Activated naive CD4-positive, alpha-beta T cell treated with anti-CD3 and anti-CD28 coated beads, Interleukin-2, amount 50 U/mL, for 72 hours (primary cell): ENCODE data around the gene ZNF438. TPM values are rescaled to one million over a fixed set of nuclear protein-coding genes. Genes with fewer than 3 reads are reported as not detected.
"Not testable (repeated sequence)": the region's sequence is repeated elsewhere in the genome, so short reads cannot be mapped to it uniquely, and the experiment has no call there.

Source experiments
- ATAC-seq, 2 donors: fragments of 150-1000 bp; cut with Tn5 transposase; 2 replicates each; pipeline ENCODE4 v1.10.0; 2021; ENCODE audit warnings: mild to moderate bottlenecking in 2 of 2, moderate library complexity in 2 of 2
- DNase-seq, 2 donors: peaks; one replicate each; pipeline ENCODE4 v3.0.0; 2021 to 2022; ENCODE audit warnings: low spot score in 2 of 2
- H3K27ac Mint-ChIP-seq, 2 donors: one replicate each; pipeline ENCODE4 v1.8.0; 2022; ENCODE audit warnings: mild to moderate bottlenecking in 2 of 2, mixed read lengths in 2 of 2
- H3K36me3 Mint-ChIP-seq, 2 donors: one replicate each; pipeline ENCODE4 v1.8.0; 2022; ENCODE audit warnings: mixed read lengths in 2 of 2
- H3K9me3 Mint-ChIP-seq, 2 donors: one replicate each; pipeline ENCODE4 v1.8.0; 2022; ENCODE audit warnings: mixed read lengths in 2 of 2
- total RNA-seq, 2 donors: library from RNA; stranded (reverse); gene quantifications; one replicate each; pipeline ENCODE4 v1.2.3, GENCODE V29; 2022

ZNF438 gene
- total RNA-seq, 2 donors from 2014 or later: 3.7 to 4.2 TPM

DNA sequence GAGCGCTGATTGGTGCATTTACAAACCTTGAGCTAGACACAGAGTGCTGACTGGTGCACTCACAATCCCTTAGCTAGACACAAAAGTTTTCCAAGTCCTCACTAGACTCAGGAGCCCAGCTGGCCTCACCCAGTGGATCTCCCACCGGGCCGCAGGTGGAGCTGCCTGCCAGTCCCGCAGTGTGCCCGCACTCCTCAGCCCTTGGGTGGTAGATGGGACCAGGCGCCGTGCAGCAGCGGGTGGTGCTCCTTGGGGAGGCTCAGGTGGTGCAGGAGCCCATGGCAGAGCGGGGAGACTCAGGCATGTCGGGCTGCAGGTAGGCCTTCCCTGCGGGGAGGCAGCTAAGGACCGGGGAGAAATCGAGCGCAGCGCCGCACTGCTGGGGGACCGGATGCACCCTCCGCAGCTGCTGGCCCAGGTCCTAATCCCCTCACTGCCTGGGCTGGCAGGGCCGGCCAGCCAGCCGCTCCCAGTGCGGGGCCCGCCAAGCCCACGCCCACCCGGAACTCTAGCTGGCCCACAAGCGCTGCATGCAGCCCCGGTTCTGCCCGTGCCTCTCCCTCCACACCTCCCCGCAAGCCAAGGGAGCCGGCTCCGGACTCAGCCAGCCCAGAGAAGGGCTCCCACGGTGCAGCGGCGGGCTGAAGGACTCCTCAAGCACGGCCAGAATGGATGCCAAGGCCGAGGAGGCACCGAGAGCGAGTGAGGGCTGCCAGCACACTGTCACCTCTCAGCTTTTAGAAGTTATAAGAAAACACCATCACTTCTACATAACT is 128.9 kb downstream of the ZNF438 start:
- H3K9me3 Mint-ChIP-seq: peaks cover 0 to 6% of the 10 kb centered on the region in 2 donors
- peaks cover 0 to 22% of the 10 kb centered on the region in 2 donors for H3K36me3 Mint-ChIP-seq
- no peak for DNase-seq
- no peak for ATAC-seq
- no peak overlapping the region for H3K27ac Mint-ChIP-seq

GRCh38 chr10:30901487-30901886 is 130.2 kb downstream of the ZNF438 start:
- H3K27ac Mint-ChIP-seq, H3K9me3 Mint-ChIP-seq, ATAC-seq, DNase-seq: not testable (repeated sequence)
- peaks cover 0 to 17% of the 10 kb centered on the region in 2 donors for H3K36me3 Mint-ChIP-seq

DNA sequence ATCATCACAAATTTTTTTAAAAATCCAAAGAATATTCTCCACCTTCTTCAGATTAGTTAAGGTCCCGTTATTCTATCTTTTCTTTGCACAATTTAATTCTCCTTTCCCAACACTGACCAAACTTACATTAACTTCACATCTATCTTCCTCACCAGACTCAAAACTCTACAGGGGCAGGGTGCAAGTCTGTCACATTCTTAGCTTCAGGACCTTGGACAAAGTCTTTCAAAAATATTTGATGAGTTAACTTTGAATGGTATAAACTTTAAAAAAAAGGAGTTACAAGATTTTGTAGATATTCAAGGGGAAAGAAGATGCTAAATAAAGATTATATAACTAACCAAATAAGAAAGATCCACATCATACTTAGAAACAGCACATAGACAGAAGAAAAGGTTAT is 132.7 kb downstream of the ZNF438 start:
- DNase-seq (no peak), ATAC-seq (no peak)
- no peaks in the 10 kb centered on the region for H3K9me3 Mint-ChIP-seq
- H3K27ac Mint-ChIP-seq: no peak overlapping the region
- H3K36me3 Mint-ChIP-seq: peaks cover 0 to 10% of the 10 kb centered on the region in 2 donors

DNA sequence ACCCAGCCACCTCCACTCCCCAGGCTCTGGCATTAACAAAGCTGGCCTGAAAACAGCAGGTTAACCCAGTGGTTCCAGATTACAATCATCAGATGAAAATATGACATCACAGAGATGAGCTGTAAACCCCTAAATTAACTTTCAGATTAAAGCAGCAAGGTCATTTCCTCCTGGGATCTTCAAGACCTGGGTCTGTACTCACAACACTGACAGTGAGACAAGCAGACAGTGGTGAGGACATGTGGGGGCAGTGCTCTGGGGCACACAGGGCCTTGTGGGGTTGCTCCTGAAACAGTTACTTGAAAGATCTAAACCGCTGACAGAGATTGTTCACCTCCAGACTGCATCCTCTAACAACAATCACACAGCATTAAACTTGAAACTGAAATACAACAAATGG is 134.1 kb downstream of the ZNF438 start:
- DNase-seq: no peak

GRCh38 chr10:30897048-30897447 is 134.6 kb downstream of the ZNF438 start:
- ATAC-seq: no peak
- H3K27ac Mint-ChIP-seq: peak overlapping the region in 1 of 2 donors; percentile 60
- DNase-seq: no peak
- H3K9me3 Mint-ChIP-seq: no peaks in the 10 kb centered on the region
- peaks cover 0 to 4% of the 10 kb centered on the region in 2 donors for H3K36me3 Mint-ChIP-seq

More for the DNA sequence above, 134.1 kb downstream of the ZNF438 start:
- no peaks in the 10 kb centered on the region for H3K9me3 Mint-ChIP-seq
- peaks cover 0 to 9% of the 10 kb centered on the region in 2 donors for H3K36me3 Mint-ChIP-seq
- H3K27ac Mint-ChIP-seq: peak overlapping the region in 1 of 2 donors; percentile 20
- peak; percentile 60 to 70 for ATAC-seq

- Mint-ChIP-seq H3K36me3 (no peaks in the 10 kb centered on the region), H3K9me3 (no peaks in the 10 kb centered on the region), H3K27ac (no peak overlapping the region)
- no peak for ATAC-seq
- DNase-seq: no peak
Measured at GRCh38 chr10:30894221-30894620, 137.4 kb downstream of the ZNF438 start.

- no peak for ATAC-seq
- Mint-ChIP-seq H3K36me3 (no peaks in the 10 kb centered on the region), H3K9me3 (no peaks in the 10 kb centered on the region), H3K27ac (no peak overlapping the region)
- no peak for DNase-seq
Measured at GRCh38 chr10:30893208-30893607, 138.5 kb downstream of the ZNF438 start.

DNA sequence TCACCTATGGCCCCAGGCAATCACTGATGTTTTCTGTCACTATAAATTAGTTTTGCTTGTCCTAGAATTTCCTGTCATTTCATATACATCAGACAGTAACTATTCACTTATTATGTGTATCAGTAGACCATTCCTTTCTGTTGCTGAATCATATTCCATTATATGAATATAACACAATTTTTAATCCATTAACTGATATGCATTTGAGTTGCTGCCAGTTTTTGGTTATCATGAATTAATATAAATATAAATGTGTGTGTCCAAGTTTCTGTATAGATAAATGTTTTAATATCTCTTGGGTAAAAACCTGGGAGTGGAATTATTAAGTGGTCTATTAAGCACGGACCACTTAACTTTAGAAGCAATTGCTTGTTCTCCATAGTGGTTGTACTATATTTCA is 143.8 kb downstream of the ZNF438 start:
- Mint-ChIP-seq H3K36me3 (no peaks in the 10 kb centered on the region), H3K27ac (no peak overlapping the region), H3K9me3 (no peaks in the 10 kb centered on the region)
- ATAC-seq (no peak), DNase-seq (no peak)

- no peaks in the 10 kb centered on the region for H3K36me3 Mint-ChIP-seq
- DNase-seq (no peak), ATAC-seq (no peak)
- H3K9me3 Mint-ChIP-seq: no peaks in the 10 kb centered on the region
- no peak overlapping the region for H3K27ac Mint-ChIP-seq
Measured at GRCh38 chr10:30885423-30885822, 146.2 kb downstream of the ZNF438 start.

DNA sequence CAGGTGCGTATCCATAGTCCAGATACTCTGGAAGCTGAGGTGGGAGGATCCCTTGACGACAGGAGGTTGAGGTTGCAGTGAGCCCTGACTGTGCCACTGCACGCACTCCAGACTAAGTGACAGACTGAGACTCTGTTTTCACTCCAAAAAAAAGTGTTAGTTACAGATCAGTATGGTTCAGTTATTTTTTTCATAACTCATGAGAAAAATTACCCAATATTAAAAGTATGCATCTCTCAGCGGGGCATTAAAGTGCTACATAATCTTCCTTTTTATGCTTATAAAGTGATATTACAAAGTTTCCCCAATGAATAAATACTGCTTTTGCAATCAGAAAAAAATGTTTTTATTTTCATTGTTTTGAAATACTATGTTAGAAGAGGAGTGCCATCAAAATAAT is 147.9 kb downstream of the ZNF438 start:
- Mint-ChIP-seq H3K36me3 (no peaks in the 10 kb centered on the region), H3K9me3 (no peaks in the 10 kb centered on the region), H3K27ac (no peak overlapping the region)
- DNase-seq: no peak
- no peak for ATAC-seq

- Mint-ChIP-seq H3K36me3 (no peaks in the 10 kb centered on the region), H3K27ac (no peak overlapping the region), H3K9me3 (no peaks in the 10 kb centered on the region)
- no peak for ATAC-seq
- DNase-seq: no peak
Measured at GRCh38 chr10:30883116-30883515, 148.5 kb downstream of the ZNF438 start.

- no peaks in the 10 kb centered on the region for H3K36me3 Mint-ChIP-seq
- DNase-seq (no peak), ATAC-seq (no peak)
- H3K9me3 Mint-ChIP-seq: no peaks in the 10 kb centered on the region
- no peak overlapping the region for H3K27ac Mint-ChIP-seq
Measured at GRCh38 chr10:30882281-30882680, 149.4 kb downstream of the ZNF438 start.

GRCh38 chr10:30878920-30879319 is 152.7 kb downstream of the ZNF438 start:
- Mint-ChIP-seq H3K36me3 (no peaks in the 10 kb centered on the region), H3K27ac (no peak overlapping the region), H3K9me3 (no peaks in the 10 kb centered on the region)
- ATAC-seq: no peak
- DNase-seq: no peak

GRCh38 chr10:30877111-30877510 is 154.6 kb downstream of the ZNF438 start:
- Mint-ChIP-seq H3K9me3 (no peaks in the 10 kb centered on the region), H3K27ac (no peak overlapping the region), H3K36me3 (no peaks in the 10 kb centered on the region)
- ATAC-seq: no peak
- no peak for DNase-seq

GRCh38 chr10:30873411-30873810 is 158.3 kb downstream of the ZNF438 start:
- no peaks in the 10 kb centered on the region for H3K9me3 Mint-ChIP-seq
- ATAC-seq (no peak), DNase-seq (no peak)
- no peaks in the 10 kb centered on the region for H3K36me3 Mint-ChIP-seq
- no peak overlapping the region for H3K27ac Mint-ChIP-seq

- no peak for DNase-seq
- ATAC-seq: no peak
- Mint-ChIP-seq H3K27ac (no peak overlapping the region), H3K36me3 (no peaks in the 10 kb centered on the region), H3K9me3 (no peaks in the 10 kb centered on the region)
Measured at GRCh38 chr10:30870896-30871295, 160.8 kb downstream of the ZNF438 start.

DNA sequence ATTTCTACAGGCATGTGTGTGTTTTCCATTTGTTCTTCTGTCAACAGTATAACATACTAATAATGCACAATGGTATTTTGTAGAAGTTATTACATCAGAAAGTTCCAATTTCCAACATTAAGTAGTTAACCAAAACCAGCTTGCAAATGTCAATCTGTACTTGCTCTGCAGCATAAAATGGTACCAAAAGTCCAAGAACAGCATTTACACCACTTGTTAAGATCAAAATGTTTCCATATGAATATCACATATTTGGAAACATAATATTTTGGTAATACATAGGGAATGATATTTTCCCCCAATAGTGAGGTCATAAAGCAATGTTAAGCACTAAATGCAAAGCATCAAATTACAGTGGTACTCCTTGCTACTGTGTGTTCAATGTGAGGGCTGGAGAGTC is 162.1 kb downstream of the ZNF438 start:
- ATAC-seq (no peak), DNase-seq (no peak)
- H3K9me3 Mint-ChIP-seq: no peaks in the 10 kb centered on the region
- H3K36me3 Mint-ChIP-seq: no peaks in the 10 kb centered on the region
- H3K27ac Mint-ChIP-seq: no peak overlapping the region

DNA sequence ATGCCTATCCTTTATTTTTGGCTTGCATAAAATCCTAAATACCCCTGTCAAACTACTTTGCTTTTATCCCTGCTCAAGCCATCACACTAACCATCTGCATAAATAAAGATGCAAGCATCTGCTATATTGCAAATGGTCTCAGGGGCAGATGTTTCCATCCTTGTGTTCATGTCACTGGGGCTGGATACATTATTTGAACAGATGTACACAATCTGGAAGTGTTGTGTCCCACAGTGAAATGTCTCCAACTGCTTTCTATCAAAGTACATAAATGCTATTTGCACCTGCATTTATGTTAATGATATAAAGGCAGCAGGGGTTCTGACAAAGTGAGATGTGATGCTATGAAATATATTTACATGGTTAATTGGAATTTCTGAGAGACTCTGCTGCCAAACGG is 163.1 kb downstream of the ZNF438 start:
- ATAC-seq (no peak), DNase-seq (no peak)
- no peaks in the 10 kb centered on the region for H3K36me3 Mint-ChIP-seq
- H3K9me3 Mint-ChIP-seq: no peaks in the 10 kb centered on the region
- H3K27ac Mint-ChIP-seq: no peak overlapping the region
